Stimulated activated naive CD8-positive, alpha-beta T cell treated with anti-CD3 and anti-CD28 coated beads, Interleukin-15, Interleukin-2, amounts not matched to agents 100 ng/mL and 50 ng/mL, for 24 hours (primary cell): Measurements from ENCODE around the gene MUC2.

ENCODE experiments used
- H3K27ac Mint-ChIP-seq: one replicate; pipeline ENCODE4 v1.8.0; 2021; ENCODE audit warnings: mild to moderate bottlenecking, mixed read lengths
- H3K27me3 Mint-ChIP-seq: one replicate; pipeline ENCODE4 v1.8.0; 2021; ENCODE audit warnings: mixed read lengths
- H3K36me3 Mint-ChIP-seq: one replicate; pipeline ENCODE4 v1.8.0; 2021; ENCODE audit warnings: low read depth, mixed read lengths
- H3K4me1 Mint-ChIP-seq: one replicate; pipeline ENCODE4 v1.8.0; 2021; ENCODE audit warnings: low read depth, mixed read lengths
- H3K4me3 Mint-ChIP-seq: one replicate; pipeline ENCODE4 v1.8.0; 2021; ENCODE audit warnings: mild to moderate bottlenecking, mixed read lengths
- H3K9me3 Mint-ChIP-seq: one replicate; pipeline ENCODE4 v1.8.0; 2021; ENCODE audit warnings: mixed read lengths

MUC2 gene

DNA sequence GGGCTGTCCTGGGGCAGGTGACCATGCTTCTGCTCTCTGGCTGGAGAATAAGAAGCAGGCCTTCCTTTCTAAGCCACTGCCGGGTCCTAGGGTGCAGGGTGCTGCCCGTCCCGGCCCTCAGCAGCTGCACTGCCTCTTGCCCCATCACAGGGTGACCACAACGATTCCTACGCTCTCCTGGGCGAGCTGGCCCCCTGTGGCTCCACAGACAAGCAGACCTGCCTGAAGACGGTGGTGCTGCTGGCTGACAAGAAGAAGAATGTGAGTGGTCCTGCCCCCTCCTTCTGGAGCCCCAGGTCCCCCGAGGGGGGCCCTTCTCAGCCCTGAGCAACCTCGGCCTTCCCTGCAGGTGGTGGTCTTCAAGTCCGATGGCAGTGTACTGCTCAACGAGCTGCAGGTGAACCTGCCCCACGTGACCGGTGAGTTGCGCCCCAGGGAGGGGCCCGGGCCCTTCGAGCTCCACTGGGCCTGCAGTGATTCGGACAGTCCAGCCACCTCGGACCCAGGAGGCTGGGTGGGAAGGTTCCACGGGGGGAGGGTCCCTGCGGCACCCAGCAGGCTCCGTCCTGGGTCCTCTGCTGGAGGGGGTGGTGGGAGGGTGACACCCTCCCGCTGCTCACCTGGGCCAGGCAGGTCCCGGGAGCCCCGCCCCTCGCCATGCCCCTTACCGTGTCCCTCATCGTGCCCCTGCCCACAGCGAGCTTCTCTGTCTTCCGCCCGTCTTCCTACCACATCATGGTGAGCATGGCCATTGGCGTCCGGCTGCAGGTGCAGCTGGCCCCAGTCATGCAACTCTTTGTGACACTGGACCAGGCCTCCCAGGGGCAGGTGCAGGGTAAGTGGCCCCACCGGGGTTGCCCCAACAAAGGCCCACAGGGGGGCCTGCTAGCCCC, 8.3 kb downstream of the MUC2 start:
- H3K4me3 Mint-ChIP-seq = no peak overlapping the region
- H3K27me3 Mint-ChIP-seq = no peaks in the 10 kb centered on the region
- no peaks in the 10 kb centered on the region for H3K9me3 Mint-ChIP-seq
- H3K36me3 Mint-ChIP-seq = no peaks in the 10 kb centered on the region
- H3K27ac Mint-ChIP-seq = no peak overlapping the region
- H3K4me1 Mint-ChIP-seq = no peaks in the 10 kb centered on the region

DNA sequence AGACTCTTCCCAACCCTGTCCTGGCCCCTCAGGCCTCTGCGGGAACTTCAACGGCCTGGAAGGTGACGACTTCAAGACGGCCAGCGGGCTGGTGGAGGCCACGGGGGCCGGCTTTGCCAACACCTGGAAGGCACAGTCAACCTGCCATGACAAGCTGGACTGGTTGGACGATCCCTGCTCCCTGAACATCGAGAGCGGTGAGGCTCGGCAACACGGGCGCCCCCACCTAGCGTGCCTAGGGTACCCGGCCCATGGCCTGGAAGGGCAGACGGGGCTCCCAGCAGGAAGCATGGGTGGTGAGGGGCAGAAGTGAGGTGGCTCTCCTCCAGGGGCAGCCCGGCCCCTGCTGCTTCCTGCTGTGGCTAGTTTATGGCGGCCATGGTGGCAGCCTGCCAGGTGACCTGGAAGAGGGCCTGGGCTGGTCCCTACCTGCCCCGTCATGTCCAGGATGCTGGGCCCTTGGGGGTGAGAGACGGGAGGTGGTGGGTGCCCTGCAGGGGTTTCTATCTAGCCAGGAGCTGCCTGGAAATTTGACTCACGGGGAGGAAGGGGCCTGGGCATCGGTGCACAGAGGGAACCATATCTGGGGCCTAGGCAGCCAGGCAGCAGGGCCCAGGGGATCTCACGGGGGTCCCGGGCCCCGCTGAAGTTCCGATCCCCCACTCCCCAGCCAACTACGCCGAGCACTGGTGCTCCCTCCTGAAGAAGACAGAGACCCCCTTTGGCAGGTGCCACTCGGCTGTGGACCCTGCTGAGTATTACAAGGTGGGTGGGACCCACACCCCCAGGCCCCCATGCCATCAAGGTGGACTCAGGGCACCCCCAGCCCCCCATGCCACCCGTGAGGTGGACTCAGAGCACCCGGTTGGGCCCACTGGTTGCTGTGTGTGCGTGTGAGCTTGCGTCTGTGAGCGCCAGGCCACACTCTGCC, 9.2 kb downstream of the MUC2 start:
- H3K4me3 Mint-ChIP-seq = no peak overlapping the region
- no peaks in the 10 kb centered on the region for H3K4me1 Mint-ChIP-seq
- no peaks in the 10 kb centered on the region for H3K27me3 Mint-ChIP-seq
- H3K27ac Mint-ChIP-seq = no peak overlapping the region
- no peaks in the 10 kb centered on the region for H3K9me3 Mint-ChIP-seq
- H3K36me3 Mint-ChIP-seq = no peaks in the 10 kb centered on the region

DNA sequence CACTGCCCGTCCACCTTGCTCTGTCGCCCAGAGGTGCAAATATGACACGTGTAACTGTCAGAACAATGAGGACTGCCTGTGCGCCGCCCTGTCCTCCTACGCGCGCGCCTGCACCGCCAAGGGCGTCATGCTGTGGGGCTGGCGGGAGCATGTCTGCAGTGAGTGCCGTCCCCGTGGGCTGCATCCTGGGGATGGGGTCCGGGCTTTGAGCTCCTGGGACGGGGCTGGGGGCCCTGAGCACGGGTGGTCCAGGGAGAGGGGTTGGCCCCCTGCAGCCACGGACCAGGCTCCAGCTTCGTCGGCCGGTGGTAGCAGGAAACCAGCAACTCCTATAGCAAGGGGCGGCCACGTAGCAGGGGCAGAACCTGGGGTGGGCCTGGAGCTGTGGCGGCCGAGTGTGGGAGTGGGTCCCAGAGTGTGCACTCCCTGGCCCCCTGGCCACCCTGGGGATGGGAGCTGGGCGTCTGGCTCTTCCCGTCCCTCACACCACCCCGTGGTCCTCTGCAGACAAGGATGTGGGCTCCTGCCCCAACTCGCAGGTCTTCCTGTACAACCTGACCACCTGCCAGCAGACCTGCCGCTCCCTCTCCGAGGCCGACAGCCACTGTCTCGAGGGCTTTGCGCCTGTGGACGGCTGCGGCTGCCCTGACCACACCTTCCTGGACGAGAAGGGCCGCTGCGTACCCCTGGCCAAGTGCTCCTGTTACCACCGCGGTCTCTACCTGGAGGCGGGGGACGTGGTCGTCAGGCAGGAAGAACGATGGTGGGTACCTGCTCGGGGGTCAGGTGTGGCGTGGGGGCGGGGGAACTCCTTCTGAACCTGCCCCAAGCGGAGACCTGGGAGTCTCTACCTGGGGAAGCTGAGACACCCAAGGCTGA, 10.1 kb downstream of the MUC2 start:
- H3K27me3 Mint-ChIP-seq = no peaks in the 10 kb centered on the region
- no peaks in the 10 kb centered on the region for H3K4me1 Mint-ChIP-seq
- no peaks in the 10 kb centered on the region for H3K36me3 Mint-ChIP-seq
- no peaks in the 10 kb centered on the region for H3K9me3 Mint-ChIP-seq
- H3K27ac Mint-ChIP-seq = no peak overlapping the region
- no peak overlapping the region for H3K4me3 Mint-ChIP-seq

DNA sequence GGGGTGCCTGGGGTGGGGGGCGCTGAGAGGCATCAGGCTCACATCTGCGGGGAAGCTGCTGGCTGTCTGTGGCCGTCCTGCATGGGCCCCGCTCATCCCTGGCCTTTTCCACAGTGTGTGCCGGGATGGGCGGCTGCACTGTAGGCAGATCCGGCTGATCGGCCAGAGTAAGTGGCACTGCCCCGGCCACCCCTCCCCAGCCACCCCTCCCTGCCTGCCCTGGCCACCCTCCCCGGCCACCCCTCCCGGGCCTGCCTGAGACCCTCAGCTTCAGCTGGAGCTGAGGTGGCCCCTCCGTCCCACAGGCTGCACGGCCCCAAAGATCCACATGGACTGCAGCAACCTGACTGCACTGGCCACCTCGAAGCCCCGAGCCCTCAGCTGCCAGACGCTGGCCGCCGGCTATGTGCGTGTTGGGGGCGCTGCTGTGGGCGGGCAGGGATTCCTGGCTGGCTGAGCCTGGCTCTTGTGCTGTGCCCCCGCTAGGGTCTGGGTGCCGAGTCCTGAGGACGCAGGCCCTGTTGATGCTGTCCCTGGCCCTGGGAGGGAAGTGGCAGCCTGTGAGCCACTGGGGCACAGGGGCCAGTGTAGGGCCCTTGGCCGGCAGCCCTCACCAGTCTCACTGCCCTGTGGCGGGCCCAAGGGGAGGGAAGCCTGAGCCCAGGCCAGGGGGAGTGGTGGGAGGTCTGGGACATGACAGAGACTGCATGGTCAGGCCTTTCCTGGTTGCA, 10.9 kb downstream of the MUC2 start:
- H3K27me3 Mint-ChIP-seq = no peaks in the 10 kb centered on the region
- H3K9me3 Mint-ChIP-seq = no peaks in the 10 kb centered on the region
- no peaks in the 10 kb centered on the region for H3K4me1 Mint-ChIP-seq
- no peak overlapping the region for H3K4me3 Mint-ChIP-seq
- no peak overlapping the region for H3K27ac Mint-ChIP-seq
- H3K36me3 Mint-ChIP-seq = no peaks in the 10 kb centered on the region

DNA sequence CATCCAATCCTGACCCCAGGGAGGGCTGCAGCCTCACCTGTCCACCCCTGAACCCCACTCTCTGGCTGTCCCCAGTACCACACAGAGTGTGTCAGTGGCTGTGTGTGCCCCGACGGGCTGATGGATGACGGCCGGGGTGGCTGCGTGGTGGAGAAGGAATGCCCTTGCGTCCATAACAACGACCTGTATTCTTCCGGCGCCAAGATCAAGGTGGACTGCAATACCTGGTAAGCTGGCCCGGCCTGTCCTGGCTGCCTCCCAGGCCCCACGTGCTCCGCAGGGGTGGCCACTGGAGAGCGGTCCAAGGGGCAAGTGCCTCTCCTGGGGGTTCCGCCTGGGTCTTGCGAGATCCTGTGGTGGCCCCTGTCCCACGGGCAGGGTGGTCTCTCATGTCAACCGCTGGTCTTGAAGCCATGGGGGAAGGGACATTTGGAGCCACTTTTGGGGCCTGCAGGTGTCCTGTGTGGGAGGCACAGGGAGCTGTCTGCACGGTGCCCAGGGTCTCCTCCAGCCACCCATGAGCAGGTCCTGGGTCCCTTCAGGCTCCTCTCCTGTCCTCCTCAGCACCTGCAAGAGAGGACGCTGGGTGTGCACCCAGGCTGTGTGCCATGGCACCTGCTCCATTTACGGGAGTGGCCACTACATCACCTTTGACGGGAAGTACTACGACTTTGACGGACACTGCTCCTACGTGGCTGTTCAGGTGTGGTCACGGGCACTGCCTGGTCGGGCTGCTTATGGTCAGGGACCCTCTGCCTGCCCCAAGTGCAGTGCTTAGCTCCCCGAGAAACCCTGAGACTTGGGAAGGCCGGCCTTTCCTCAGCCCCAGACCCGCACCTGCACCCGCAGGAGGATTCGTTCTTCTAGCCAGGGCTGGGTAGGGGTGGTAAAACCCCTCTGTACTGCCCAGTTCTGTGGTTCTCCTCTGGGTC, 11.8 kb downstream of the MUC2 start:
- no peak overlapping the region for H3K4me3 Mint-ChIP-seq
- H3K27me3 Mint-ChIP-seq = no peaks in the 10 kb centered on the region
- no peak overlapping the region for H3K27ac Mint-ChIP-seq
- no peaks in the 10 kb centered on the region for H3K4me1 Mint-ChIP-seq
- H3K9me3 Mint-ChIP-seq = peaks cover 3% of the 10 kb centered on the region
- H3K36me3 Mint-ChIP-seq = no peaks in the 10 kb centered on the region

DNA sequence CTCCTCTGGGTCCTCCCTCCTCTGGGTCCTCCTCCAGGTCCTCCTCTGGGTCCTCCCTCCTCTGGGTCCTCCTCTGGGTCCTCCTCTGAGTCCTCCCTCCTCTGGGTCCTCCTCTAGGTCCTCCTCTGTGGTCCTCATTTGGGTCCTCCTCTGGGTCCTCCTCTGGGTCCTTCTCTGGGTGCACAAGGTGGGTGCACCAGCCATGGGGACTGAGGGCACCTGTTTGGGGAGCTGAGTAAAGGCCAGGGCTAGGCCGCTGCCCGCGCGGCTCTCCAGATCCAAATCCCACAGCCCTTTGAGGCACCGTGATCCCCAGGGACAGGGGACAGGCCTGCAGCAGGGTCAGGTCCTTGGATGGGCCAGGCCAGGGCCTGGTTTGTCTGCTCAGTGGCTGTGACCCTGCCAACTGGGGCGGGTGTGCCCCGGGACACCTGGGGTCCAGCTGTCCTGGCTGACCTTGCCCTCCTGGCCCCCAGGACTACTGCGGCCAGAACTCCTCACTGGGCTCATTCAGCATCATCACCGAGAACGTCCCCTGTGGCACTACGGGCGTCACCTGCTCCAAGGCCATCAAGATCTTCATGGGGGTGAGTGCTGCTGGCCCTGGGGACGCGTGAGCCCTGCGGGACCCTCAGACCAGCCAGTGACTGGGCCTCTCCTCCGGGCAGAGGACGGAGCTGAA, 12.7 kb downstream of the MUC2 start:
- Mint-ChIP-seq H3K4me1 (no peaks in the 10 kb centered on the region), H3K27me3 (no peaks in the 10 kb centered on the region), H3K9me3 (peaks cover 3% of the 10 kb centered on the region), H3K27ac (no peak overlapping the region), H3K36me3 (no peaks in the 10 kb centered on the region), H3K4me3 (no peak overlapping the region)

DNA sequence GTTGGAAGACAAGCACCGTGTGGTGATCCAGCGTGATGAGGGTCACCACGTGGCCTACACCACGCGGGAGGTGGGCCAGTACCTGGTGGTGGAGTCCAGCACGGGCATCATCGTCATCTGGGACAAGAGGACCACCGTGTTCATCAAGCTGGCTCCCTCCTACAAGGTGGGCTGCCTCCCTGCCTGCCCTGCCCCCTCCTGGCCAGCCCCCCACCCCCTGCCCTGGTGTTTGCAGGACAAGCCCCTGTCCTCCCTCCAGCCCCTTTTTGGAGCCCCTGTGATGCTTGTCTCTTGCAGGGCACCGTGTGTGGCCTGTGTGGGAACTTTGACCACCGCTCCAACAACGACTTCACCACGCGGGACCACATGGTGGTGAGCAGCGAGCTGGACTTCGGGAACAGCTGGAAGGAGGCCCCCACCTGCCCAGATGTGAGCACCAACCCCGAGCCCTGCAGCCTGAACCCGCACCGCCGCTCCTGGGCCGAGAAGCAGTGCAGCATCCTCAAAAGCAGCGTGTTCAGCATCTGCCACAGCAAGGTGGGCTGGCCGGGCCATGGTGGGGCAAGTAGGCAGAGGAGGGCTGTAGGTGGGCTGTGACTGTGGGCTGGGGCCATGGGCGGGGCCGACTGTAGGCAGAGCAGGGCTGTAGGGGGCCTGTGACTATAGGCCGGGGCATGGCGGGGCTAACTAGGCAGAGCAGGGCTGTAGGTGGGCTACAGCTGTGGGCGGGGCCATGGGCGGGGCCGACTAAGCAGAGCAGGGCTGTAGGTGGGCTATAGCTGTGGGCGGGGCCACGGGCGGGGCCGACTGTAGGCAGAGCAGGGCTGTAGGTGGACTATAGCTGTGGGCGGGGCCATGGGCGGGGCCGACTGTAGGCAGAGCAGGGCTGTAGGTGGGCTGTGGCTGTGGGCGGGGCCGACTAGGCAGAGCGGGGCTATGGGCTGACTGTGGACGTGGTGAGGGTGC, 13.6 kb downstream of the MUC2 start:
- H3K9me3 Mint-ChIP-seq = peaks cover 3% of the 10 kb centered on the region
- H3K36me3 Mint-ChIP-seq = no peaks in the 10 kb centered on the region
- H3K27ac Mint-ChIP-seq = no peak overlapping the region
- H3K4me3 Mint-ChIP-seq = no peak overlapping the region
- H3K27me3 Mint-ChIP-seq = no peaks in the 10 kb centered on the region
- no peaks in the 10 kb centered on the region for H3K4me1 Mint-ChIP-seq

DNA sequence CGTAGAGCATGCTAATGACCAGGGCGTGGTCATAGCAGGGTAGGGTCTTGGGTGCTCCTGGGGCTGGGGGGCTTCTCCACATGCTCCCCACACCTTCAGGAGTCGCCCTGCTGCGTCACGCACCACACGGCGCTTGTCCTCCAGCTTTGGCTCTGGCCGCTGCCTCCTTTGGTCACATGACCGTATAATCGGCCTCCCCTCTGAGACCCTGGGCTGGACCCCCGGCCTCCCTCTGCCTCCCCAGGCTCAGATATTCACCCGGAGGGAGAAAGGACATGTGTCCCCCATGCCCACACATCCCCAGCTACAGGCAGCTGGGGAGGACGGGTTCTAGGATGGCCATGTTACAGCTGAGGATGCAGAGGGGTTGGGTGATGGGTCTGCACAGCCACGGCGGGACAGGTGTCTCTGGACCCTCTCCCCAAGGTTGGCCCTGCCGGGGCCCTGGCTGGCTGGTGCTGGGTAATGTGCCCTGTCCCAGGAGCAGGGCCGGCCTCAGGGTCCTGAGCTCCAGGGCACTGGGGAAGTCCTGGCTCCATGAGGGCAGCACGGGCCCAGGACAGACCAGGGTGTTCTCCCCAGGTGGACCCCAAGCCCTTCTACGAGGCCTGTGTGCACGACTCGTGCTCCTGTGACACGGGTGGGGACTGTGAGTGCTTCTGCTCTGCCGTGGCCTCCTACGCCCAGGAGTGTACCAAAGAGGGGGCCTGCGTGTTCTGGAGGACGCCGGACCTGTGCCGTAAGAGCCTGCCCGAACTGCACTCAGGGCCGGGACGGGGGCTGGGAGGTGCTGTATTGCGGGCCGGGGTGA, 14.5 kb downstream of the MUC2 start:
- Mint-ChIP-seq H3K27me3 (no peaks in the 10 kb centered on the region), H3K9me3 (peaks cover 3% of the 10 kb centered on the region), H3K4me3 (no peak overlapping the region), H3K27ac (no peak overlapping the region), H3K36me3 (no peaks in the 10 kb centered on the region), H3K4me1 (no peaks in the 10 kb centered on the region)

DNA sequence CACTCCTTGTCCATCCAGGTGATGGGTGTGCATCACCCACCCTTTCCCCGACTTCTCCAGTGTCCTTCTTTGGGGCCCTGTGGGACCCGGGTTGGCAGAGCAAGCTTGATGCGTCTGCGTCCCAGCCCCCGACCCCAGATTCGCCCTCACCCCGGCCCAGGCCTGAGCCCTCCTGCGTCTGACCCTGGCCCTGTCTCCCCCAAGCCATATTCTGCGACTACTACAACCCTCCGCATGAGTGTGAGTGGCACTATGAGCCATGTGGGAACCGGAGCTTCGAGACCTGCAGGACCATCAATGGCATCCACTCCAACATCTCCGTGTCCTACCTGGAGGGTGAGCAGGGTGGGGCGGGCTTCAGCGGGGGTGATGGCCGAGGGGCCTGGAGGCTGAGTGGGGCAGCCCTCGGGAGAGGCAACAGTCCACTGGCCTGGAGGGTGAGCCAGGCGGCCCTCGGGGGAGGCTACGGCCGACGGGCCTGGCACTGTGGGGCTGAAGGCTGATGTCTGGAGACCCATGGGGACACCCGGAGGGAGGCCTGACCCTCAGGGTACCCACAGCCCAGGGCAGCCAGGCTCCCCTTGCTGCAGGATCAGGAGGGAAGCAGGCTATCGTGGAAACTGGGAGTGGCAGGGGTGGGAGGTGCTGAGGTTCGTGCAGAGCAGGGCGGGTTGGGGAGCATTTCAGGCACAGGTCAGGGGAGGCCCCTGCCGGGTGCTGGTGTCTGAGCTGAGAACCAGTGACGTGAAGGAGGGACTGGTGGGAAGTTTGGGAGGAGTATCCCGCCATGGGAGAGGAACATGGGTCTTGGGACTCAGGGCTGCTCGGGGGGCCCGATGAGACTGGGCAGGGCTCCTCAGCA, 15.3 kb downstream of the MUC2 start:
- Mint-ChIP-seq H3K27ac (no peak overlapping the region), H3K4me1 (no peaks in the 10 kb centered on the region)

DNA sequence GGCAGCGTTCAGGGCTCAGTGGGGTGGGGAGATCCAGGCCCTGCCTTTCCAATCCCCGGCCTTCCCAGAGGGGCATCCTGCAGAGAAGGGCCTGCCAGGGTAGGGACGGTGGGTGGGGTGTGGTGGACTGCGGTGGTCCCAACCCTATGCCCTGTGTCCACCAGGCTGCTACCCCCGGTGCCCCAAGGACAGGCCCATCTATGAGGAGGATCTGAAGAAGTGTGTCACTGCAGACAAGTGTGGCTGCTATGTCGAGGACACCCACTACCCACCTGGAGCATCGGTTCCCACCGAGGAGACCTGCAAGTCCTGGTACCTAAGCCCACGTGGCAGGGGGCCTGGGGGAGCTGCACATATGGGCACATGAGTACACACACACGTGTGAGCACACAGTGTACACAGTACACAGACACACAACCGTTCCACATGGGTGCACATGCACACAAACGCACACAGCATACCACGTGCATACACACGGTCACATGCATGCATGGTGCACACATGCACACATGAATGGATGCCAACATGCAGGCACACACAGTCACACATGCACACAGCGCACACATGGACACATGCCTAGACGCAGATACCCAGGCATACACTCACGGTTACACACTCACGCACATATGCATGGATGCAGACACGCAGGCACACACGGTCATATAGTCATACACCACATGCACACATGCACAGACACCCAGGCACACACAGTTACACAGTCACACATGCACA, 16.1 kb downstream of the MUC2 start:
- Mint-ChIP-seq H3K4me3 (no peak overlapping the region), H3K27ac (no peak overlapping the region), H3K9me3 (peaks cover 3% of the 10 kb centered on the region), H3K27me3 (no peaks in the 10 kb centered on the region), H3K36me3 (no peaks in the 10 kb centered on the region), H3K4me1 (no peaks in the 10 kb centered on the region)

More for the DNA sequence above, 15.3 kb downstream of the MUC2 start:
- Mint-ChIP-seq H3K27me3 (no peaks in the 10 kb centered on the region), H3K9me3 (peaks cover 3% of the 10 kb centered on the region), H3K4me3 (no peak overlapping the region), H3K36me3 (no peaks in the 10 kb centered on the region)
